Gastrocnemius medialis (tissue), 4 donors: Measurements from ENCODE around the gene ITPK1. TPM values are rescaled to one million over a fixed set of nuclear protein-coding genes. Genes with fewer than 3 reads are reported as not detected.

Source experiments
- ATAC-seq, 2 donors: fragments of 150-250 bp; one replicate each; pipeline ENCODE4 v1.9.1; 2016
- DNase-seq, 2 donors: peaks; one replicate each; pipeline ENCODE4 v3.0.0-alpha.2; 2019
- H3K27ac ChIP-seq, 4 donors: fragments of 200-600 bp; sonication (generic); 1 replicate in 1 of 4; 2 replicates in 3 of 4; pipeline ENCODE4 v1.5.1; 2016 to 2018; ENCODE audit warnings: mild to moderate bottlenecking in 2 of 4, moderate library complexity in 1 of 4
- H3K27me3 ChIP-seq, 3 donors: fragments of 200-600 bp; sonication (generic) in 2 of 3; 1 replicate in 1 of 3; 2 replicates in 2 of 3; pipeline versions ENCODE4 v1.5.1 to v1.6.0; 2016 to 2019; ENCODE audit warnings: mild to moderate bottlenecking in 1 of 3, moderate library complexity in 1 of 3
- H3K36me3 ChIP-seq, 2 donors: fragments of 200-600 bp; sonication (generic) in 1 of 2; one replicate each; pipeline ENCODE4 v1.5.1; 2017 to 2018
- H3K4me1 ChIP-seq, 2 donors: fragments of 200-600 bp; sonication (generic) in 1 of 2; one replicate each; pipeline ENCODE4 v1.5.1; 2016 to 2017; ENCODE audit warnings: mild to moderate bottlenecking in 2 of 2
- H3K4me3 ChIP-seq, 4 donors: fragments of 200-600 bp; sonication (generic) in 3 of 4; 1 replicate in 1 of 4; 2 replicates in 3 of 4; pipeline ENCODE4 v1.5.1; 2016 to 2019; ENCODE audit warnings: mild to moderate bottlenecking in 2 of 4
- H3K9me3 ChIP-seq, 3 donors: fragments of 200-600 bp; sonication (generic) in 2 of 3; 1 replicate in 1 of 3; 2 replicates in 2 of 3; pipeline ENCODE4 v1.5.1; 2016 to 2019
- POLR2A ChIP-seq, 2 donors: fragments of 450-650 bp; IDR thresholded peaks; one replicate each; pipeline ENCODE4 v1.6.1; 2017; ENCODE audit warnings: antibody characterized with exemption in 2 of 2, mild to moderate bottlenecking in 2 of 2, moderate library complexity in 2 of 2
- in situ Hi-C, 4 donors: fragments of 200-750 bp; cut with MboI; loops; one replicate each; pipeline versions ENCODE4 v1.15.0 to v1.8.0; 2017; ENCODE audit warnings: low sequenced_read_pairs in 4 of 4
- intact Hi-C: fragments of 100-400 bp; cut with DNase I; formaldehyde crosslinking; loops from one replicate; pipeline ENCODE4 v1.15.1; 2023; ENCODE audit warnings: low total_unique reads
- total RNA-seq, 4 donors: library from RNA; depleted of rRNA; stranded (reverse); fragments of >200 nt; gene quantifications; one replicate each; pipeline versions ENCODE4 v1.1.0 to v1.2.3, GENCODE V29; 2016
- TF ChIP-seq, protein P1 (sequence below), 5 experiments: fragments of 450-650 bp in 3 of 5; fragments of 200-600 bp in 2 of 5; sonication (generic) in 2 of 5; IDR thresholded peaks in 4 of 5; conservative IDR thresholded peaks in 1 of 5; 1 replicate in 4 of 5; 2 replicates in 1 of 5; pipeline ENCODE4 v1.5.1; 2016 to 2019; ENCODE audit warnings: antibody characterized with exemption in 5 of 5, mild to moderate bottlenecking in 3 of 5, moderate library complexity in 3 of 5

Gene ITPK1
- total RNA-seq, 4 donors from 2014 or later = 49.7 to 80.1 (median 53.6) TPM

DNA sequence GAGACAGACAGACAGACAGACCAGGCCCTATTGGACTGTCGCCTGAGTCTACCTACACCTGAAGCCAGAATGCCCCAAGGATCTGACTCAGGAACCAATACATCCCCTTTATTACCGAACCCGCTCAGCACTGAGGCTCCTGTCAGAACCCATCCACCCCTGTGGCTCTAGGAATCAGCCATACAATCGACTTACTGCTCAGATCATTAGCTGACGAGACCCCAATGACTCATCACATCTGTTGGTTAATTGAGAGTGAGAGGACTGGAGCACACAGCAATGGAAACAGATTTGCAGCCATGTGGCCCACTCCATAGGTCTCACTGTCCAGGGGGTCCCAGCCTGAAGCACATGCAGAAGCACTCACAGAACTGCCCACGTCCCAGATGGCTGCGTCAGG, 15.2 kb downstream of the ITPK1 start:
- intact Hi-C loops = no loop called here
- peaks cover 0 to 5% of the 10 kb centered on the region in 2 donors for H3K4me1 ChIP-seq
- H3K27ac ChIP-seq = no peak overlapping the region

DNA sequence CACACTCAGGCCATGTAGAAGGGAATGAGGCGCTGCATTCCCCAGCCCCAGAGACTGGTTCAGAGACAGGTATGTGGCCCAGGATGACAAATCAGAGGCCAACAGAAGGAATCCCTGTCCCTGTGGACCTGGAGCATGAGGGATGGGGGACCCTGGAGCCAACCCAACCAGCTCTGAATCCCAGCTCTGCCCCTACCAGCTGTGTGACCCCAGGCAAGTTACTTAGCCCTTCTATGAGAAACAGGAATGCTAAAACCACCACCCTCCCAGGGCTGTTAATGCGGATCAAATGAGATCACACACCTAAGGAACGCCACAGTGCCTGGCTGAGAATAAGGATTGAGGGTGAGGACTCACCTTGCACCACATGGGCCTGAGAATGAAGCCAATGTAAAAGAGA, 15.6 kb downstream of the ITPK1 start:
- DNase-seq = no peak
- intact Hi-C loops = no loop called here

More for the DNA sequence above, 15.2 kb downstream of the ITPK1 start:
- in situ Hi-C loops = no loop called here
- no peak overlapping the region for H3K4me3 ChIP-seq
- DNase-seq = no peak
- TF ChIP-seq, protein P1, sequence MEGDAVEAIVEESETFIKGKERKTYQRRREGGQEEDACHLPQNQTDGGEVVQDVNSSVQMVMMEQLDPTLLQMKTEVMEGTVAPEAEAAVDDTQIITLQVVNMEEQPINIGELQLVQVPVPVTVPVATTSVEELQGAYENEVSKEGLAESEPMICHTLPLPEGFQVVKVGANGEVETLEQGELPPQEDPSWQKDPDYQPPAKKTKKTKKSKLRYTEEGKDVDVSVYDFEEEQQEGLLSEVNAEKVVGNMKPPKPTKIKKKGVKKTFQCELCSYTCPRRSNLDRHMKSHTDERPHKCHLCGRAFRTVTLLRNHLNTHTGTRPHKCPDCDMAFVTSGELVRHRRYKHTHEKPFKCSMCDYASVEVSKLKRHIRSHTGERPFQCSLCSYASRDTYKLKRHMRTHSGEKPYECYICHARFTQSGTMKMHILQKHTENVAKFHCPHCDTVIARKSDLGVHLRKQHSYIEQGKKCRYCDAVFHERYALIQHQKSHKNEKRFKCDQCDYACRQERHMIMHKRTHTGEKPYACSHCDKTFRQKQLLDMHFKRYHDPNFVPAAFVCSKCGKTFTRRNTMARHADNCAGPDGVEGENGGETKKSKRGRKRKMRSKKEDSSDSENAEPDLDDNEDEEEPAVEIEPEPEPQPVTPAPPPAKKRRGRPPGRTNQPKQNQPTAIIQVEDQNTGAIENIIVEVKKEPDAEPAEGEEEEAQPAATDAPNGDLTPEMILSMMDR (IDR thresholded peaks at IDR 0.05 in 4 of 5, conservative IDR thresholded peaks at IDR 0.05 in 1 of 5) = no peak
- no peak for TF ChIP-seq POLR2A (IDR thresholded peaks at IDR 0.05)
- H3K36me3 ChIP-seq = no peaks in the 10 kb centered on the region
- no peaks in the 10 kb centered on the region for H3K9me3 ChIP-seq
- no peak for ATAC-seq
- no peaks in the 10 kb centered on the region for H3K27me3 ChIP-seq

DNA sequence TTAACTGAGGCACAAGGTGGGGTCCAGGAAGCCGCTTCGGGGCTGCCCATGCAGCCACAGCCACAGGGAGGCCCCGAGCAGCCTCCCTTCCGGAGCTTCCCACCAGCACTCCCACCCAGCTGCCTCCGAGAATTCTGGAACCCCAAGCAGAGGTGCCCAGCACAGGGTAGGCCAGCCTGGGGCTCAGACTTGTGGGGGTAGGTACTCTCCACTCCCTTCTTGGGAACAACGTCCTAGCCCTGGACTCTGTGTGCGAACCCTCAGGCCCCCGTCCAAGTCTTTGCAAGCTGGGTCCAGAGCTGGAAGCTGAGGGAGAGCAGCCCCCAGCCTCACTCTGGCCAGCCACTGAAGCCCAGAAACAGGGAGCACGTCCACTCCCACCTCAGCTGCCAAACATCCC, 16.1 kb downstream of the ITPK1 start:
- DNase-seq (no peak), ATAC-seq (no peak)
- in situ Hi-C loops (no loop called here), intact Hi-C loops (no loop called here)
- H3K27ac ChIP-seq = no peak overlapping the region
- H3K9me3 ChIP-seq = no peaks in the 10 kb centered on the region
- no peaks in the 10 kb centered on the region for H3K27me3 ChIP-seq
- H3K4me3 ChIP-seq = no peak overlapping the region
- peaks cover 0 to 5% of the 10 kb centered on the region in 2 donors for H3K4me1 ChIP-seq
- TF ChIP-seq POLR2A (IDR thresholded peaks at IDR 0.05) = no peak
- TF ChIP-seq, protein P1 (IDR thresholded peaks at IDR 0.05 in 4 of 5, conservative IDR thresholded peaks at IDR 0.05 in 1 of 5) = no peak
- no peaks in the 10 kb centered on the region for H3K36me3 ChIP-seq

More for the DNA sequence above, 15.6 kb downstream of the ITPK1 start:
- Histone ChIP-seq H3K27me3 (no peaks in the 10 kb centered on the region), H3K9me3 (no peaks in the 10 kb centered on the region), H3K4me3 (no peak overlapping the region), H3K4me1 (peaks cover 0 to 5% of the 10 kb centered on the region in 2 donors), H3K27ac (no peak overlapping the region), H3K36me3 (no peaks in the 10 kb centered on the region)
- in situ Hi-C loops = no loop called here
- TF ChIP-seq POLR2A (IDR thresholded peaks at IDR 0.05) = no peak
- TF ChIP-seq, protein P1 (IDR thresholded peaks at IDR 0.05 in 4 of 5, conservative IDR thresholded peaks at IDR 0.05 in 1 of 5) = no peak
- no peak for ATAC-seq

DNA sequence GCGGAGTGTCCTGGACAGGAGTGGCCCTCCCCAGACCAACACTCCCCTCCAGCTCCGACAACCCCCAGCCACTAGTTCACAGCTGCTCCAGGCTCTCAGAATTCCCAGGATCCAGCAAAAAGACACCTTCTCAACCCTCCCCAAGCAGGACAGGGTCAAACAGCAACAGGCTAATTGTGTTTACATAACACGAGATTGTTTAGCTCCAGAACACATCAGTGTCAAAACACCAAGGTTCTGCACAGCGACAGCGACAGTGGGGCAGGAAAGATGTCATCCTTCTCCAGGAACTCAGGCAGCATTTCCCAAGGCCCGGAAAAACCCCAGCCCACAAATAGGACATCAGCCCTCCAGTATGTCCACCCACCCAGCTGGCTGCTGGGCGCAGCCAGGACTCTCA, 16.5 kb downstream of the ITPK1 start:
- H3K4me3 ChIP-seq = no peak overlapping the region
- peaks cover 0 to 5% of the 10 kb centered on the region in 2 donors for H3K4me1 ChIP-seq
- no peak for TF ChIP-seq POLR2A (IDR thresholded peaks at IDR 0.05)
- TF ChIP-seq, protein P1 (IDR thresholded peaks at IDR 0.05 in 4 of 5, conservative IDR thresholded peaks at IDR 0.05 in 1 of 5) = no peak
- H3K27me3 ChIP-seq = no peaks in the 10 kb centered on the region
- DNase-seq (no peak), ATAC-seq (no peak)
- intact Hi-C loops (no loop called here), in situ Hi-C loops (no loop called here)
- H3K27ac ChIP-seq = no peak overlapping the region
- H3K36me3 ChIP-seq = no peaks in the 10 kb centered on the region
- no peaks in the 10 kb centered on the region for H3K9me3 ChIP-seq

DNA sequence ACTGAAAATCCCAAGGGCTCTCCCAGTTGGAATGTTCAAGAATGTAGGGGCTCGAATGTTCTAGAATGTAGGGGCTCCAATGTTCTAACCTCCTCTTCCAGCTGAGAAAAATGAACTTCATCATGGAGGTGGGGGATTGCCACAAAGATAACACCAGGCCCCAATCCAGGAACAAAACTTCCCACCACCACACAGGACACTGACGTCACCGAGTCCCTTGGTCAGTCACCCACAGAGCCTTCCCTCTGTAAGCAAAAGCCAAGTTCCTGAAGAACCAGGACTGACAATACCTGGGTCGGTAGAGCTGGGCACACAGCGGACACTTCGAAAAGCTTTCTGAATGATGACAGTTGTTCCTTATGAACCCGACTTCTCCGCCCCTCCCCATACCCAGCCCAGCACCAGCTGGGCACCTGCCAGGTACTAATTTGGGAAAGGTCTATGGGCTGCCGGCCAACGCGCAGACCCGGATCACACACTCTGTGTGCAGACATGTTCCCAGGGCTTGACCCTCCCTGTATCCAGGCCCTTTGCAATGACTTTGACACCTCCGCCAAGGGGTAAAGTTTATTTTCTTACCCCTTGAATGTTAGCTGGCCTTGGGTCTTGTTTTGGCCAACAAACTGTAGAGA, 18.9 kb downstream of the ITPK1 start:
- no peak for ATAC-seq
- Histone ChIP-seq H3K4me3 (no peak overlapping the region), H3K27me3 (no peaks in the 10 kb centered on the region), H3K9me3 (no peaks in the 10 kb centered on the region), H3K27ac (no peak overlapping the region), H3K36me3 (no peaks in the 10 kb centered on the region), H3K4me1 (peaks cover 5 to 11% of the 10 kb centered on the region in 2 donors)
- DNase-seq = no peak
- TF ChIP-seq, protein P1 (IDR thresholded peaks at IDR 0.05 in 4 of 5, conservative IDR thresholded peaks at IDR 0.05 in 1 of 5) = no peak
- no peak for TF ChIP-seq POLR2A (IDR thresholded peaks at IDR 0.05)
- in situ Hi-C loops (no loop called here), intact Hi-C loops (no loop called here)
